ENCODE data around the gene C4orf33.

DNA sequence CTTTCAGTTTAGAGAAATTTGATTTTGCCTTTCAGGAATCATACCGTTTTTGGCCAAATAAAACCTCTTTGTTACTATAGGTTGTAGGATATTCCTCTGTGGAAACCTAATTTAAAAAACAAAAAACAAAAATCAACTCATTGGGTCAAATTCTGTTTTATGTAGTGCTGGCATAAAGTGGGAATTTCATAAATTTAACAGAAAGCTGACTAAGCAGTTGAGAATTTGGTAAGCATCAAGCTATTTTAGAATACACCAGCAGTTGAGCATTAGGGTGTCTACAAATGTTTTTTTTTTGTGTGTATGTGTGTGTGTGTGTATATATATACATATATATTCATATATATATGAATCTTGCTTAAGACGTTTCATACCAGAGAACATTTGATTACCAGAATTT is 47.4 kb downstream of the C4orf33 start:
- TF ChIP-seq, protein P1, sequence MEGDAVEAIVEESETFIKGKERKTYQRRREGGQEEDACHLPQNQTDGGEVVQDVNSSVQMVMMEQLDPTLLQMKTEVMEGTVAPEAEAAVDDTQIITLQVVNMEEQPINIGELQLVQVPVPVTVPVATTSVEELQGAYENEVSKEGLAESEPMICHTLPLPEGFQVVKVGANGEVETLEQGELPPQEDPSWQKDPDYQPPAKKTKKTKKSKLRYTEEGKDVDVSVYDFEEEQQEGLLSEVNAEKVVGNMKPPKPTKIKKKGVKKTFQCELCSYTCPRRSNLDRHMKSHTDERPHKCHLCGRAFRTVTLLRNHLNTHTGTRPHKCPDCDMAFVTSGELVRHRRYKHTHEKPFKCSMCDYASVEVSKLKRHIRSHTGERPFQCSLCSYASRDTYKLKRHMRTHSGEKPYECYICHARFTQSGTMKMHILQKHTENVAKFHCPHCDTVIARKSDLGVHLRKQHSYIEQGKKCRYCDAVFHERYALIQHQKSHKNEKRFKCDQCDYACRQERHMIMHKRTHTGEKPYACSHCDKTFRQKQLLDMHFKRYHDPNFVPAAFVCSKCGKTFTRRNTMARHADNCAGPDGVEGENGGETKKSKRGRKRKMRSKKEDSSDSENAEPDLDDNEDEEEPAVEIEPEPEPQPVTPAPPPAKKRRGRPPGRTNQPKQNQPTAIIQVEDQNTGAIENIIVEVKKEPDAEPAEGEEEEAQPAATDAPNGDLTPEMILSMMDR (IDR thresholded peaks at IDR 0.05): no peak
- no peak for TF ChIP-seq POLR2A (IDR thresholded peaks at IDR 0.05)

All from lower leg skin (tissue), 3 donors.